Measurements from ENCODE around the gene KRTAP12-4.

The KRTAP12-4 gene

GRCh38 chr21:44615911-44616590, 38.4 kb downstream of the KRTAP12-4 start (continued):
- TF ChIP-seq PATZ1 (CRISPR knock-in tag; IDR thresholded peaks at IDR 0.05; ENCODE audit: borderline replicate concordance), result no peak
- no peak for TF ChIP-seq TCF4 (CRISPR knock-in tag; IDR thresholded peaks at IDR 0.05; ENCODE audit: borderline replicate concordance)
- no peak for TF ChIP-seq ISL1 (CRISPR knock-in tag; IDR thresholded peaks at IDR 0.05)

- TF ChIP-seq PPARA (CRISPR knock-in tag; IDR thresholded peaks at IDR 0.05; ENCODE audit: borderline replicate concordance) (no peak), ZNF70 (CRISPR knock-in tag; IDR thresholded peaks at IDR 0.05) (no peak), POU6F1 (CRISPR knock-in tag; IDR thresholded peaks at IDR 0.05; ENCODE audit: borderline replicate concordance, low read depth) (no peak), OSR1 (CRISPR knock-in tag; IDR thresholded peaks at IDR 0.05) (no peak), GLIS3 (CRISPR knock-in tag; IDR thresholded peaks at IDR 0.05) (no peak), ARNTL (CRISPR knock-in tag; IDR thresholded peaks at IDR 0.05; ENCODE audit: borderline replicate concordance, low read depth) (no peak), CSDC2 (CRISPR knock-in tag; IDR thresholded peaks at IDR 0.05) (no peak), SNAI2 (CRISPR knock-in tag; IDR thresholded peaks at IDR 0.05) (no peak), CREB5 (CRISPR knock-in tag; IDR thresholded peaks at IDR 0.05; ENCODE audit: low read depth) (no peak), TCF4 (CRISPR knock-in tag; IDR thresholded peaks at IDR 0.05; ENCODE audit: borderline replicate concordance) (no peak), PATZ1 (CRISPR knock-in tag; IDR thresholded peaks at IDR 0.05; ENCODE audit: borderline replicate concordance) (no peak)
- no peak for ATAC-seq
Observed at GRCh38 chr21:44615466-44615865, 39.0 kb downstream of the KRTAP12-4 start.

- ATAC-seq, result no peak
- TF ChIP-seq ZC3H10 (CRISPR knock-in tag; IDR thresholded peaks at IDR 0.05) (no peak), ZNF70 (CRISPR knock-in tag; IDR thresholded peaks at IDR 0.05) (no peak), BACH2 (CRISPR knock-in tag; IDR thresholded peaks at IDR 0.05; ENCODE audit: borderline replicate concordance) (no peak), ARNTL (CRISPR knock-in tag; IDR thresholded peaks at IDR 0.05; ENCODE audit: borderline replicate concordance, low read depth) (no peak), TSHZ2 (CRISPR knock-in tag; IDR thresholded peaks at IDR 0.05) (no peak), RARB (CRISPR knock-in tag; IDR thresholded peaks at IDR 0.05) (no peak), CSRNP3 (CRISPR knock-in tag; IDR thresholded peaks at IDR 0.05) (no peak), CSDC2 (CRISPR knock-in tag; IDR thresholded peaks at IDR 0.05) (no peak), PPARA (CRISPR knock-in tag; IDR thresholded peaks at IDR 0.05; ENCODE audit: borderline replicate concordance) (no peak), POU6F1 (CRISPR knock-in tag; IDR thresholded peaks at IDR 0.05; ENCODE audit: borderline replicate concordance, low read depth) (no peak), ZFP3 (CRISPR knock-in tag; IDR thresholded peaks at IDR 0.05) (no peak), CREB5 (CRISPR knock-in tag; IDR thresholded peaks at IDR 0.05; ENCODE audit: low read depth) (no peak), PATZ1 (CRISPR knock-in tag; IDR thresholded peaks at IDR 0.05; ENCODE audit: borderline replicate concordance) (no peak), ISL1 (CRISPR knock-in tag; IDR thresholded peaks at IDR 0.05) (no peak), TOX (CRISPR knock-in tag; IDR thresholded peaks at IDR 0.05; ENCODE audit: borderline replicate concordance) (no peak)
Observed at GRCh38 chr21:44614961-44615391, 39.5 kb downstream of the KRTAP12-4 start.
